ENCODE measurements around the gene PPIL1.

The PPIL1 gene

GRCh38 chr6:36825994-36826393 is 48.6 kb downstream of the PPIL1 start:
- POLR2A ChIA-PET, result no interaction called here
- DNase-seq (ENCODE audit: low read depth, low spot score), result no peak
- CTCF ChIA-PET, result interaction anchor here (1.8 to 2.2 kb wide), 3 partner anchors 14 to 60 kb away, joined by 4 to 5 read pairs (median 5); no protein-coding TSS in a partner anchor
- TF ChIP-seq, protein P1, sequence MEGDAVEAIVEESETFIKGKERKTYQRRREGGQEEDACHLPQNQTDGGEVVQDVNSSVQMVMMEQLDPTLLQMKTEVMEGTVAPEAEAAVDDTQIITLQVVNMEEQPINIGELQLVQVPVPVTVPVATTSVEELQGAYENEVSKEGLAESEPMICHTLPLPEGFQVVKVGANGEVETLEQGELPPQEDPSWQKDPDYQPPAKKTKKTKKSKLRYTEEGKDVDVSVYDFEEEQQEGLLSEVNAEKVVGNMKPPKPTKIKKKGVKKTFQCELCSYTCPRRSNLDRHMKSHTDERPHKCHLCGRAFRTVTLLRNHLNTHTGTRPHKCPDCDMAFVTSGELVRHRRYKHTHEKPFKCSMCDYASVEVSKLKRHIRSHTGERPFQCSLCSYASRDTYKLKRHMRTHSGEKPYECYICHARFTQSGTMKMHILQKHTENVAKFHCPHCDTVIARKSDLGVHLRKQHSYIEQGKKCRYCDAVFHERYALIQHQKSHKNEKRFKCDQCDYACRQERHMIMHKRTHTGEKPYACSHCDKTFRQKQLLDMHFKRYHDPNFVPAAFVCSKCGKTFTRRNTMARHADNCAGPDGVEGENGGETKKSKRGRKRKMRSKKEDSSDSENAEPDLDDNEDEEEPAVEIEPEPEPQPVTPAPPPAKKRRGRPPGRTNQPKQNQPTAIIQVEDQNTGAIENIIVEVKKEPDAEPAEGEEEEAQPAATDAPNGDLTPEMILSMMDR (IDR thresholded peaks at IDR 0.05; ENCODE audit: insufficient read depth, low read length, missing control alignments), result no peak
- no peak overlapping the region for H3K4me3 ChIP-seq (ENCODE audit: low read depth, low read length)

DNA sequence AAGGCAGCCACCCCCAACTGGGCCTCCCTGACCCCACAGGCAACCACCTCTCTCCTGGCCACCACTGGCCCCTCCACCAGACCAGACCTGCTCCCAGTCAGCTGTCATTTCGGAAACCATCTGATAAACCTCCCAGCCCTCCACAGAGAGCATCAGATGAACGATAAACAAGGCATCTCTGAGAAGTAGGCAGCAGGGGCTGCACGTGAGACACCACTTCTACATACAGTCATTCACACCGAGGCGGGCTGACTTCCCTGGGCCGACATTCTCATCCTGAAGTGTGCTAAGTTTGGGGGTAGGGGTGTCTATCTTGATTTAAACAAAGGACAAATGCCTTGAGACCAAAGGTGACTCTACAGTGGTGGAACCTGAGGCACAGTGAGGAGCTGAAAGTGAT is 49.2 kb downstream of the PPIL1 start:
- ChIA-PET CTCF (interaction anchor here (1.8 to 2.2 kb wide), 2 partner anchors 13 to 25 kb away, joined by 4 to 5 read pairs; no protein-coding TSS in a partner anchor), POLR2A (no interaction called here)
- DNase-seq (ENCODE audit: low read depth, low spot score), result no peak
- H3K4me3 ChIP-seq (ENCODE audit: low read depth, low read length), result no peak overlapping the region
- TF ChIP-seq, protein P1 (IDR thresholded peaks at IDR 0.05; ENCODE audit: insufficient read depth, low read length, missing control alignments), result no peak

- no peak for DNase-seq (ENCODE audit: low read depth, low spot score)
- TF ChIP-seq, protein P1 (IDR thresholded peaks at IDR 0.05; ENCODE audit: insufficient read depth, low read length, missing control alignments), result no peak
- CTCF ChIA-PET, result interaction anchor here (1.4 kb wide), 1 partner anchor 61 kb away, joined by 3 read pairs; the partner anchor contains the start of gene C6orf89
- POLR2A ChIA-PET, result no interaction called here
- H3K4me3 ChIP-seq (ENCODE audit: low read depth, low read length), result no peak overlapping the region
These were observed 50.4 kb downstream of the PPIL1 start for GRCh38 chr6:36824253-36824652.

- H3K4me3 ChIP-seq (ENCODE audit: low read depth, low read length), result no peak overlapping the region
- no peak for DNase-seq (ENCODE audit: low read depth, low spot score)
- CTCF ChIA-PET, result interaction anchor here (1.4 kb wide), 1 partner anchor 62 kb away, joined by 3 read pairs; the partner anchor contains the start of gene C6orf89
- POLR2A ChIA-PET, result no interaction called here
- TF ChIP-seq, protein P1 (IDR thresholded peaks at IDR 0.05; ENCODE audit: insufficient read depth, low read length, missing control alignments), result no peak
These were observed 51.0 kb downstream of the PPIL1 start for GRCh38 chr6:36823421-36824096.

GRCh38 chr6:36822506-36823269 is 51.9 kb downstream of the PPIL1 start:
- POLR2A ChIA-PET, result no interaction called here
- H3K4me3 ChIP-seq (ENCODE audit: low read depth, low read length), result no peak overlapping the region
- TF ChIP-seq, protein P1 (IDR thresholded peaks at IDR 0.05; ENCODE audit: insufficient read depth, low read length, missing control alignments), result no peak
- DNase-seq (ENCODE audit: low read depth, low spot score), result no peak
- CTCF ChIA-PET, result interaction anchor here (1.4 kb wide), 1 partner anchor 63 kb away, joined by 3 read pairs; the partner anchor contains the start of gene C6orf89

All from AG04449 (cell line).